SKM-1 treated with dmso at 0.1 percent for 144 hours (cell line): ENCODE data around the gene PPP1R16B.

Source experiments
- DNase-seq: peaks from one replicate; lab custom pipeline; 2025; ENCODE audit not compliant: unreplicated experiment; lab: John Stamatoyannopoulos, UW

The PPP1R16B gene

DNA sequence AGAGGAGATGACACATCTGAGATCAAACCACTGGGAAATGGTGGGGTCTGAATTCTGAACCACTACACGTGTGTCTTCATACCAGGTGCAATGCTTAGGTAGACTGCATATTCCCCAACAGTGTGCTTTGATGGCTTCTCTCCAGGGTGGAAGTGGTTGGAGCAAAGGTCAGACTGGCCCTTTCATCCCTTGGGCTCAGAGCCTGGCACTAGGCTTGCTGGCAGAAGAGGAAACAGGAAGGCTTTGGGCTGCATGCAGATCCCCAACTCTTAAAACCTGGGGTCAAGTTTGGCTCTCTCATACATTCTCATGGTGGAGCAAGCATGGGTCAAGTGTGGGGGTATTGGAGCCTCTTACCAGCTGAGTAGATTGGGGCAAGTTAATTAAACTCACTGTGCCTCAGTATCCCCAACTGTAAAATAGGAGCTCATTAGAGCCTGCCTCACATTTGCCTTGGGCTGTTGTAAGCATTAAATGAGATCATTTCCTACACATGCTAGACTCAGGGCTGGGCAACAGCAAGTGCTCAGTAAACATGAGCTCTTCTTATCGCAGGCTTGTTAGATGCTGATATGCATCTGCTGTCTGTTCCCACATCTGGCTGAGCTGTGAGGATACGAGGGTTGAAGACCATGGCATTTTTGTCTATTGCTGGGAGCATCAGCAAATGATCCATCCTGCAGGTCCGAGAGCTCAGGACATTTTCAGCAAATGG is 69.1 kb downstream of the PPP1R16B start:
- no peak for DNase-seq

DNA sequence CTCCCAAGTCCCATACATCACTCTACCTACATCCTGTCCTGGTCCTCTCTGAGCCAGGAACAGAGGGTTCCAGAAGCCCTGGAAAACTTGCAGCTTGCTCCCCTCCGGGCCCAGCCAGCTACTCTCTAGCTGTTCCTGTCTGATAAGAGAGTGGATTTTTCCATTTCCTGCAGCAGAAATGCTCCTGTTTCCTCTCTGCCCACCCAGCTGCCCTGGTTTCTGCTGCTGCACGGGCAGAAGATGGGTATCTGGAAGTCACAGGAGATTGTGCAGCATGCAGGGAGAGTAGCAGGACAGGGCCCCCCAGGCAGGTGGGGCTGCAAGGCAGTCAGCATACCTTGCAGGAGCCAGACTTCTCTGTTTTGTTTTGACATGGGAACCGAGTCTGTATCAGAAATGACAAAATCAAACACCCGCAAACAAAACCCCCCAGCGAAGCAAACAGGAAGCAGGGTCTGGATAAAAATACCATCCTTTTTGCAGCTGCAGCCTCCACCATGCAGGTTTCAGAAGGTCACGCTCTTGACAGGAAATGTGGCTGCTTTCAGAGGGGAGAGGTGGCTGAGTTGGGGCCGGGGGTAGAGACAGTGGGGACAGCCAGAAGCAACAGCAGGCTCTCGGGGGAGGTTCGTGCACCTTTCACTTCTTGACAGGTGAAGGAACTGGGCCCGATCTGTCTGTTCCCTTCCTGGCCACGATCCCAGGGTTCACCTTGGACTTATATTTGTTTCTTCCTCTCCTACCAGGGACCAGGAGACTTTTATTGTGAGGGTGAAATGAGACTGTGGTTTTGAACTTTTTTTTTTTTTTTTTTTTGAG is 69.9 kb downstream of the PPP1R16B start:
- DNase-seq: no peak

DNA sequence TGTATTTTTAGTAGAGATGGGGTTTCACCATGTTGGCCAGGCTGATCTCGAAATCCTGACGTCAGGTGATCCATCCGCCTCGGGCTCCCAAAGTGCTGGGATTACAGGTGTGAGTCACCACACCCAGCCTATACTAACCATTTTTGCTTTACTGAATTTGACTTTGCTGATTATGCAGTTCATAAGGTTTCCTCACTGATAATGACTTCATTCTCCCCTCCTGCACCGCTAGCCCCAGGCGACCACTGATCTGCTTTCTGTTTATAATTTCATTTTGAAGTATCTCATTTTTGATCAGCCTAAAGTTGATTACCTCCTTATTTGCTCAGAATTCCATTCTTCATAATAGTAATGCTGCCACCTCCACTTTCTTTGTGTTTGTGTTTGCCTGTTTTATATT is 72.0 kb downstream of the PPP1R16B start:
- no peak for DNase-seq

DNA sequence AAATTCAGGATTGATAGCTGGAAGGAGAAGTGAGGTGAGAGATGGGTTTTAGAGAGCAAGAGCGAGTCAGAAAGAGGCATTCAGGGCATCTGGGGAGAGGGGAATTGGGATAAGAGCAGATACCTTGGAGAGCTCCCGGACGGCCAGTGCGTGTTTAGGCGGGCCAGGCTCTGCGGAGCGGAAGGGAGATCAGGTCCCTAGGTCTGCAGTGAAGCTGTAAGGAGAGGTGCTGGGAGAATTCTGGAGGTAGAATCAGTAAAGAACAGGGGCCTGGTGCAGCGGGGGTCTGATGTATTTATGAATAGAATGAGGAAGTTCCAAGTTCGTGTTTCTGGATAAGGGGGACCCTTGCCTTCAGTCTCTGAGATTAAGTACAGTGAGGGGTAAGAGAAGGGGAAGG is 73.4 kb downstream of the PPP1R16B start:
- no peak for DNase-seq

DNA sequence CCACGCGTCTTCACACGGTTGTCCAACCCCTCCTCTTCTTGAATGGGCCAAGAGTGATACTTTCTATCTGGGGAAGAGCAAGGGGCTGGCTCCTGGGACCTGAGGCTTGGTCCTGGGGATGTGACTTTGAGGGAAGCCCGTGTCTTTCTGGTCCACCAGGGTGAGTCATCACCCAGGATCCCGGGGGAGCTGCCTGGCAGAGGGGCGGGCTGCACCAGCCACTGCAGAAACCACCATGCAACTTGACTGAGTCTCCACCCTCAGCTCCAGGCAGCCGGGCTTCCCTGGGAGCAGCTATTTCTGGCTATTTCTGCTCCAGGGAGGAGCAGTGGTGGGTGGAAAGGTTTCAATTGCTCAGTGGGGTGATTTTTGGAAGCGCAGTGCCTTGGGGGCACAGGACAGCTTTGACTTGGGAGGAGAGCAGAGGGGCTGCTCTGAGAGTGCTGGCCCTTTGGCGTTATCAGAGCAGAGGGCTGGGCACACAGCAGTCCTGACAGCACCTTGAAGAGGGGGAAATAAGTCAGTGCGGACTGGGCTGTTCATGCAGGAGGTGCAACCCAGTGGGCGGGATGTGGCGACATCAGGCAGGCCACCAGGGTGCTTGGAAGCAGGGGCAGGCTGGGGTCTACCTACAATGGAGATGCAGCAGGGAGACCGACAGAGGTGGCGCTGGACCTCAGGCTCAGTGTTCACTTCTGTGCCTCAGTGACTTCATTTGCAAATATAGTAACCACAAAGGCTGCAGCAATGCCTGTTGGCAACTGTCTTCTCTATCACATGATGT is 75.6 kb downstream of the PPP1R16B start:
- no peak for DNase-seq

DNA sequence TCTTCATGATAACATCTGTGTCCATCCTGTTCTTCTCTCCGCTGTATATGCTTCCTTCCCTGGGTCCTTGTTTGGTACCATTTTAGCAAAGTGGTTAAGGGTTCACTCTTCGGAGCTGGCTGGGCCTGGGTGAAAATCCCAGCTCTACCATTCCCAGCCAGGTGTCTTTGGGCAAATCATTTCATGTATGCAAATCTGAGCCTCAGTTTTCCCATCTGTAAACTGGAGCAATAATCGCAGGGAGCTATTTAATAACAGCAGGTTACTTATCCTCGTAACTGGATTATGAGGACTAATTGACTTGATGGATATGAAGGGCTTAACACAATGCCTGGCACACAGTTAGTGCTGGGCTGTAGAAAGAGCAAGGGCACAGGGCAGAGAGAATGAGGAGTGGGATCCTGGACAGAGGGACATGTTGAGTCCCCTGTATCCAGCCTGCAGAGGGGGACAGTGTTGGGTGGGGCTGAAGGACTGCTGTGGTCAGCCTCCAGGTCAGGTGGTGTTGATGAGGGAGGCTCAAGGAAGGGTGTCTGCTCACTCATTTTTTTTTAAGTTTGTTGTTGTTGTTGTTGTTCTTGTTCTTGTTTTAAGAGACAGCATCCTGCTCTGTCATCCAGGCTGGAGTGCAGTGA is 76.4 kb downstream of the PPP1R16B start:
- no peak for DNase-seq

DNA sequence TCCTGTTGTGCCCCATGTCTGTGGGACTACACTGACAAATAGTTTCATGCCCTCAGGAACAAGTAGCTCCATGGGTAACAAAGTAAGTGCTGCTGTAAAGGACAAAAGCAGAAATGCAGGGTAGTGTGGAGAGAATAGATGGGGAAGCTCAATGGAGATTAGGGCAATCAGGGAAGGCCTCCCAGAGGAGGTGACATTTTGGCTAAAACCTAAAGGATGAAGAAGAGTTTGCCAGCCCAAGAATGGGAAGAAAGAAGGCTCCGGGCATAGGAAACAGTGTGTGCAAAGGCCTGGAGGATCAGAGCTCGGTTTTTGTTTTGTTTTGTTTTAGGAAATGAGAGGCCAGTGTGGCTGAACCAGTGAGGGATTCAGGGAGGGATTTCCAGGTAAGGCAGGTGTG is 77.1 kb downstream of the PPP1R16B start:
- no peak for DNase-seq

DNA sequence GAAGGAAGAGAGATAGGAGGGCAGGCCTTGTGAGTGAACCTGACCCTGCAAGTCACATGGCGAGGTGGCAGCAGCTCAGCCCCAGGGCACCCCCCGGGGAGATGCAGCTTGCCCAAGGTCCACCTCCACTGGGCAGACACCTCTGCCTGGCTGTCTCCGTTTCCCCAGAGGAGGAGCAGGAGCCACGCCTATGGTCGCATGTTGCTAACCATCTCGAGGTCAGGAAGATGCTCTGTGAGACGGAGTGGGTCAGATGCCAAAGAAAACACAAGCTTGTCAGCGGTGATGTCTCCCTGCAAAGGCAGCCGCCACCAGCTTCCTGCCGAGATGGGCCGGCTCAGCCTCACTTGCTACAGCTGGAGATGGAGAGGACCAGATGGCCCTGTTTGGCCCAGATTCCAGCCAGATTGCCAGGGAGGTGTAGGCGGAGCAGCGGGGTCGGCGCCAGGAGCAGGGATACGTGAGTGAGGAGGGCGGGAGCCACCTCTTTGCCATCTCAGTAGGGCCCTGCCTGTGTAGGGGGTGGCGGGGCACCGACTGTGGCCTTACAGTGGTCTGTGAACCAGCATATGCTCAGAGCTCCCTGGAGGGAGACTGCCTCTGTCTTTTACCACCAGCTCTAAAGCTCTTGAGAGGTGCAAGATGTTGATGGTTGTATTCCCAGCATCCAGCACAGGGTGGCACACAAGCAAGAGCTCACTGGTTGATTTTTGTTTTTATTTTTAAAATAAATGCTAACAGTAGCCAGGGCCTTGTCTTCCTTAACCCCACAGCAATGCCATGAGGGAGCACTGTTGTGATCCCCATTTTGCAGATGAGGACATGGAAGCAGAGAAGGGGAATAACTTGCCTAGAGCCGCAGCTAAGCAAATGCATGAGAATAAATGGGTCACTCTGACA is 77.8 kb downstream of the PPP1R16B start:
- no peak for DNase-seq

DNA sequence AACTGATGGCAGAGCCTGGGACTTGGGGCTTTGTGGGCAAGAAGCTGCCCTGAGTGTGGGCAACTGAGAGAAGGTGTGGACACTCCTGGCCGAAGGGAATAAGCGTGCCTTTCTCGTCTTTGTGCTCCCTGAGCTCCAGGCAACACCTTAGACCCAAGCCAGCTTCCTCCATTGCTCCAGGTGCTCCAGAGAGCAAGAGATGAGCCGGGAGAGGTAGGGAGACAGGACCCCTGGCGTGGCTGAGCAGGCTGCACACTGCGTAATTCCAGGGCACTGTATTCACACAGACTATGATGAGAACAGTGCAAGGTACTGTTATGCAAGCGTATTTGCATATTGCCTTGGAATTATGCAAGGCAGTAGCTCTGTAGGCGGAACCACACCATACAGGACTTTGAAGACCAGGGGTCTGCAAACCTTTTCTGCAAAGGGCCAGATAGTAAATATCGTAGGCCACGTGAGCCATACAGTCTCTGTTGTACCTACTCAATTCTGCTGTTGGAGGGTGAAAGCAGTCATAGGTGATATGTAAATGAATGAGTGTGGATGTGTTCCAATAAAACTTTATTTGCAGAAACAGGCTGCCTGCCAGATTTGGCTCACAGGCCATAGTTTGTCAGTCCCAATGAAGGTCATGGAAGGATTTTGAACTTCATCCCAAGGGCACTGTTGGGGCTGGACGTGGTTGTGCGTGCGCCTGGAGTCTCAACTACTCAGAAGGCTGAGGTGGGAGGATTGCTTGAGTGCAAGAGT is 78.7 kb downstream of the PPP1R16B start:
- DNase-seq: peak; percentile 5

DNA sequence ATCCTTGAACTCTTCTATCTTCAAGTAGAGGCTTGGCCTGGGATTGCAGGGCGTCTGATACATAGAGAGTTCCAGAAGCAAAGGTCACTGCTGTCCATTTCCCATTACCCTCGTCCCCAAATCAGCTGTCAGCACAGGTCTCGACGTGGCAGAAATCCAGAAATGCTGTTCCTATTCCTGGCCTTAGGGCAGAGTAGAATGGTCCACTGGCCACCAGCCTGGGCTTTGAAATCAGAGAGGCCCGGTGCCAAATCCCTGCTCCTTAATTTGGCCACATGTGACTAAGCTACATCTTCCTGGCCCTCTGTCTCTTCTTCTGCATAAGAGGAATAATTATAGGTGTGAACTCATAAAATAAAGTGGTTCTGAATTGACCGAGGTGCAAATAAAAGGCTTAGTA is 79.9 kb downstream of the PPP1R16B start:
- no peak for DNase-seq

DNA sequence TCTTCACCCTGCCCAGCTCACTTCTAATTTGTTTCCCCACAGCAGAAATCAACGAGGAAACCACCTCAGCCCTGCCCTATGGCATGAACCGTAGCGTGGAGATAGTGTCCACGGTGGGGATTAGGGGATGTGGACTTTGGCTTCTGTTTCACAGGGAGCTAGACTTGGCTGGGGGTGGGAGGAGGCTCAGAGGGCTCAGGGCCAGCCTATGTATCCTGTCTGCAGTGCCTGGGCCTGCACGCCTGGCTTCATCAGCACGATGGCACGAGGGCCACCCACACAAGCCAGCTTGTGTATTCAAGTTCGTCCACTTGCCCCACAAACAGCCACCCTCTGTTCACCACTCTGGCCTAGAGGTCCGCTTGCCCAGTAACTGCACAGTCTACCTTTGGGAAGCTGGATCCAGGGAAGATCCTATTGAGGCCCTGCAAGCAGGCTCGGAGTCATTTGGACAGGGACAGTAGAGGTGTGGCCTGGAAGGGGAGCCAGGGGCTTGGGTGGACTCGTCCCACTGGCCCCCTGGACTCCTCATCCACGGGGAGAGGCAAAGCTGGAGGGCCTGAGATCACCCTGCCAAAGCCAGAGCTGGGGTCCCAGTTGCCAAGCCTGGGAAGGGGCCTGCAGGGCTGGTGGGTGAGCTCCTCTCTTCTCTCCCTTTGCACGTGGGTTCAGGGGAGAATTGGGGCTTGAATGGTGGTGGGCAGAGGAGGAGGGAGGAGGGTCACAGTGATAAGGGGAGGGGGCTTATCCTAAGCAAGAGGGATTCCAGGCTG is 82.7 kb downstream of the PPP1R16B start:
- DNase-seq: no peak

DNA sequence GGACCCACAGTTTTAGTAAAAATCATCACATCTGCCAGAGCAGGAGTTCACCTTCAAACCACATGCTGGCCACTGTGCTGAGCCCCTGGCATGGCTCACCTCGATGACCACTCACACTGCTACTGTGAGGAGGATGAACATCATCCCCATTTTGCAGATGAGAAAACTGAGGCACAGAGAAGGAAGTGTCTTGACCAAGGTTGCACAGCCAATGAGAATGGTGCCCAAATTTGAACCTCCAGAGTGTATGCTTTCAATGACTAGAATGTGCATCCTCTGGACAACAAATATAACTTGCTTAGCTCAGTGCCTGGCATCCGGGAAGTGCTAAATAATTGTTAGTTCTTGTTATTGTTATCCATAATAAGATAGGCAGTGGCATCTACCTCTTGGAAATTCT is 83.6 kb downstream of the PPP1R16B start:
- DNase-seq: no peak

DNA sequence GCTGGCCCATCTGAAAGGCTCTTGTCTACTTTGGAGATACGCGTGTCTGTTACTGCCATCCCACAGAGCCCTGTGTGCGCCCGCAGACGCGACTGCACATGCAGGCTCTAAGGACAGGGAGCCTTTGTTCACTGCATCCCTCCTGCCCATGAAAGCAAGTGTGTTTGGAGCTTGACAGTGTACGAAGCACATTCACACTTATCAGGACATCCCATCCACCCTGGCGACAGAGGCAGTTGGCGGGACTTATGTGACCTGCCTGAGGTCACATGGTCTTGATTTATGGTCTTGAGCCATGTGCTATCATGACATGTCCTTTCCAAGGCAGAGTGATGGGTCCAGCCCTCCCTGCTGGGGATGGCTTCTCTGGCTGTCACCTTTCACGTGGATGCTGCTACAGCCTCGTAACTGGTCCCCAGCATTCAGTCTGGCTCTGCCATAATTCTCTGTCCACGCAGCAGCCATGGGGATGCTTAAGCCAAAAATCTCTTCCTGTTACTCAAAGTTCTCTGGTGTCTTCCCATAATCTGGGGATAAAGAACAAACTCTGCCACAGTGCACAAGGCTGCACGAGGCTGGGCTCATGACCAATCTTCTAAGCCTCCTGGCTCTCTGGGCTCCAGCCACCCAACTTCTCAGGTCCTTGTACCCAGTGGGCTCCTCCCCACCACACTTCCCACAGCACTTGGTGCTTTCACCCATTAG is 84.4 kb downstream of the PPP1R16B start:
- no peak for DNase-seq

DNA sequence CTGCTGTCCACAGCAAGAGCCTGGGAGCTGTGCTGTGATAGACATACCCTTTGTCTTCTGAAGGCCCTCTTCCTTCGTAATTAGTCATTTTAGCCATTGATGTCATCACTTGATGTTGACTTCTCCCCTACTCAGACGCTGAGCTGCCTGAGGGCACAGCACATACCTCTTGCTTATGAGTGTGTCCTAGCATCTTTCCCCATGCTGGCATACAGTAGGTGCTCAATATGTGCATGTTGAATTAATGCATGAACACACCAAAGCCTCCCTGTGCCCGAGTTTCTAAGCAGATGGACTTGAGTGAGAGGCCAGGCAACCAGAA is 85.0 kb downstream of the PPP1R16B start:
- no peak for DNase-seq

DNA sequence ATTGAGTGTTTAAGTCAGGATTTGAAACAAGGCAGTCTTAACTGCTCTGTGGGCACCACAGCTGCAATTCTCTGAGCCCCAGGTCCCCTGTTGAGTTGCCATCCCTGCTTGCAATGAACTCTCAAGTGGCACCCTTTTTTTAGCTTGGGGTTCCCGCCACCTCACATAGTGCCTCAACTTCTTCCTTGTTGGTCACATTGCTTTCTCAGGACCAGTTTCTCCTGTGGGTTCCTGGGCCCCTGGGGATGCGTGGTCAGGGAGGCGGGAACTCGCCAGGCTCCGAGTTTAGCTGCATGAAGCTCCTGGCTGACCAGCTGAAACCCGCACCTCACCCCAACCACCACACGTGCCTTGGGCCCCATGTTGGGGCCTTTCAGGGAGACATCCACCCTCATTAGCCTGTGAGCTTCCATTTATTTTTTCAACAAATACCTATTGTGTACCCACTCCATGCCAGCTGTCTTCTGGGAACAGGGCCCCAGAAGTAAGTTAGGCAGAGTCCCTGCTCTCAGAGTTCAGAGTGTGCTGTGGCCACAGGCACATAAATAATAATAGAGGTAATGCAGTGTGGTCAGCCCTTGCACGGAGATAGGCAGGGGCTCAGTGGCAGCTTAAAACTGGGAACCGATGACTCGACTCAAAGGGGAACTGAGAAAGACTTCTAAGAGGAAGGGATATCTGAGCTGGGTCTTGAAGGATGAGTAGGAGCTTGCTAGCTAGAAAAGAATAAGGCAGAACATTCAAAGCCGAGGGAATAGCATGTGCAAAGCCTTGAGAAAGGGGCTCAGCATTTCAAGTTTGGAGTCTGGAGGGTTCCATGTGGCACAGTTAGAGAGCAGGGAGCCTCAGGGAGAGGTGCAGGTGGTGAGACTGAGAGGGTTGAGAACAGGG is 86.8 kb downstream of the PPP1R16B start:
- DNase-seq: peak; percentile 79

DNA sequence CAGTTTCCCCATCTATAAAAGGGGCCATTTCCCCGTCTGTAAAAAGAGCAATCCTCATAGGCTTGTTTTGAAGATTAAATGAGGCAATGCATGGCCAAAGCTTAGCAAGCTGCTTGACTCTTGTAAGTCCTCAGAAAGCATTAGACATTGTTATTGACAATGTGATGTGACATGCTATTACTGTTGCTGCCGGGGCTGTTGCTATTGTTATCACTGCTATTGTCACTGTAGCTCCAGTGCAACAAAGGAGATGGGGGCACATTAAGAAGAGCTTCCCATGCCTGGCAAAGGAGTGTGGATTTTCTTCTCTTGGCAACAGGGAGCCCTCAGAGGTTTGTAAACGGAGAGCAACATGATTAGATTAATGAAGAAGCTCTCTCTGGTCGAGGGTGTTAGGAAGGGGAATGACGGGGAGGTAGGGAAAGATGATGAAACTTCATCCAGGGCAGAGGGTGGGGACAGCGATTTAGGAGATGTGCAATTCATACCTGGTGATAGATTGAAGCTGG is 87.6 kb downstream of the PPP1R16B start:
- no peak for DNase-seq

DNA sequence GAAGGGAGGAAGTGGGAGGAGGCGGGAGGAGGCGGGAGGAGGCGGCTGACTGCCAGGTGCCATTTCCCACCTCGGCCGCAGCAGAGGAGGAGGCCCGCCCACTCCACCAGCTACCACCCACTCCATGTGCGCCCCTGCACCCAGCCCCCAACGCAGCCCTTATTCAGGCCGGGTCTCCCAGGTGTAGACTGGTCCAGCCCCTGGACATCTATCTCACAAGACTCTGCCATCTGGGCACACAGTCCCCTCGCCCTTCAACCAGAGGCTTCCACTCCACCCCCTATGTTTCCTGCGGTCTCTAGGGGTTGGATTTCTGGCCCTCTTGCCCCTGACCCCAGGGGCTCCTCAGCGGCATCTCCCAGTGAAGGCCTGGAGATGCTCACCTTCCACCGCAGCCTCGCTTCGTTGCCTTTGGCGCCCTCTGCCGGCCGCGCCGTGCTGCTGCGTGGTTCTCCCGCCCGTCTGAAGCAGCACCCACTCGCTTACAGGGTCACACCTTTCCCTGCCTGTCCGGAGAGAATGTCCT is 88.1 kb downstream of the PPP1R16B start:
- peak; percentile 55 for DNase-seq
